C4-2B (cell line): ENCODE measurements around the gene YTHDF2.
"Not testable (repeated sequence)": the region's sequence is repeated elsewhere in the genome, so short reads cannot be mapped to it uniquely, and the experiment has no call there.

Source experiments
- H3K27ac ChIP-seq: fragments of 450-650 bp; 2 replicates; pipeline ENCODE4 v1.5.1; 2017
- CTCF ChIP-seq: fragments of 450-650 bp; conservative IDR thresholded peaks from 2 replicates; pipeline ENCODE4 v1.5.1; 2017; ENCODE audit warnings: mild to moderate bottlenecking
- ZFX ChIP-seq: fragments of 450-650 bp; IDR thresholded peaks from 2 replicates; pipeline ENCODE4 v1.6.1; 2017

Gene YTHDF2

GRCh38 chr1:28779751-28780408 is 43.1 kb downstream of the YTHDF2 start:
- TF ChIP-seq ZFX: no peak
- no peak for TF ChIP-seq CTCF
- no peak overlapping the region; the same call in 1 of the 2 replicates for H3K27ac ChIP-seq

- H3K27ac ChIP-seq: no peak overlapping the region
- TF ChIP-seq CTCF (no peak), ZFX (no peak)
Measured at GRCh38 chr1:28781305-28781704, 44.6 kb downstream of the YTHDF2 start.

- H3K27ac ChIP-seq: no peak overlapping the region
- no peak for TF ChIP-seq ZFX
- TF ChIP-seq CTCF: no peak
Measured at GRCh38 chr1:28782011-28782410, 45.3 kb downstream of the YTHDF2 start.

- TF ChIP-seq CTCF (no peak; the same call in 1 of the 2 replicates), ZFX (no peak)
Measured at GRCh38 chr1:28783363-28783762, 46.6 kb downstream of the YTHDF2 start.

GRCh38 chr1:28789412-28789811 is 52.7 kb downstream of the YTHDF2 start:
- H3K27ac ChIP-seq: no peak overlapping the region
- TF ChIP-seq CTCF (no peak), ZFX (no peak)

More at GRCh38 chr1:28783363-28783762, 46.6 kb downstream of the YTHDF2 start:
- H3K27ac ChIP-seq: no peak overlapping the region

GRCh38 chr1:28789816-28790215 is 53.1 kb downstream of the YTHDF2 start:
- no peak for TF ChIP-seq ZFX
- no peak for TF ChIP-seq CTCF
- no peak overlapping the region for H3K27ac ChIP-seq

- TF ChIP-seq ZFX (no peak), CTCF (no peak)
- H3K27ac ChIP-seq: no peak overlapping the region
Measured at GRCh38 chr1:28790377-28791035, 53.8 kb downstream of the YTHDF2 start.

- H3K27ac ChIP-seq: not testable (repeated sequence)
Measured at GRCh38 chr1:28791929-28792328, 55.2 kb downstream of the YTHDF2 start.
